ENCODE measurements around the gene CD40.

CD40 gene

DNA sequence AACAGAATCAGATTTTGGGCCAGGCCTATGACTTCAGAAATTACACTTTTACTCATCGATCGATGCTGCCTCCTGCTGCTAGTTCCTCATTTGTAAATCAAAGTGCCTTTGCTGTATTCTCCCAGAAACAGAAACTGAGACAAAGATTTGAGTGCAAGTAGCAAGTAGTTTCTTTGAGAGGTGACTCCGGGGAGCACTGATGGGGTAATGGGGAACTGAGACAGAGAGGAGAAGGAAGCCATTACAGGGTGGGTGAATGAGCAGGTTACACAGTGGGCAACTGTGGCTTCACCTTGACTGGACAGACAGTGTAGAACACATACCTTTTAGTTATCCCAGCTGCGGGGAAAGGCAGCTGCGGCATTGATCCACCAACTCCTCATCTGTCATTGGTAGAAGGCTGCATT, 9.7 kb upstream of the CD40 start:
- peaks cover under 1% of the 10 kb centered on the region; the same call in 1 of the 2 replicates for H4K20me1 ChIP-seq (ENCODE audit: insufficient read depth, low read length)
- H3K4me2 ChIP-seq (ENCODE audit: insufficient read depth, low read length): no peak overlapping the region
- H3K36me3 ChIP-seq (ENCODE audit: insufficient read depth, low read length): no peaks in the 10 kb centered on the region
- H3K9ac ChIP-seq (ENCODE audit: low read depth, low read length): no peak overlapping the region
- H2AFZ ChIP-seq (ENCODE audit: low read depth, low read length): no peak overlapping the region
- H3K4me1 ChIP-seq (ENCODE audit: insufficient read depth, low read length): no peaks in the 10 kb centered on the region
- no peaks in the 10 kb centered on the region for H3K9me3 ChIP-seq (ENCODE audit: insufficient read depth, low read length, severe bottlenecking)
- no peak for DNase-seq
- ATAC-seq (ENCODE audit: insufficient read depth, low read depth): no peak
- TF ChIP-seq EZH2 (IDR thresholded peaks at IDR 0.05; ENCODE audit: borderline replicate concordance, low read depth, low read length, severe bottlenecking): no peak
- TF ChIP-seq, protein P1, sequence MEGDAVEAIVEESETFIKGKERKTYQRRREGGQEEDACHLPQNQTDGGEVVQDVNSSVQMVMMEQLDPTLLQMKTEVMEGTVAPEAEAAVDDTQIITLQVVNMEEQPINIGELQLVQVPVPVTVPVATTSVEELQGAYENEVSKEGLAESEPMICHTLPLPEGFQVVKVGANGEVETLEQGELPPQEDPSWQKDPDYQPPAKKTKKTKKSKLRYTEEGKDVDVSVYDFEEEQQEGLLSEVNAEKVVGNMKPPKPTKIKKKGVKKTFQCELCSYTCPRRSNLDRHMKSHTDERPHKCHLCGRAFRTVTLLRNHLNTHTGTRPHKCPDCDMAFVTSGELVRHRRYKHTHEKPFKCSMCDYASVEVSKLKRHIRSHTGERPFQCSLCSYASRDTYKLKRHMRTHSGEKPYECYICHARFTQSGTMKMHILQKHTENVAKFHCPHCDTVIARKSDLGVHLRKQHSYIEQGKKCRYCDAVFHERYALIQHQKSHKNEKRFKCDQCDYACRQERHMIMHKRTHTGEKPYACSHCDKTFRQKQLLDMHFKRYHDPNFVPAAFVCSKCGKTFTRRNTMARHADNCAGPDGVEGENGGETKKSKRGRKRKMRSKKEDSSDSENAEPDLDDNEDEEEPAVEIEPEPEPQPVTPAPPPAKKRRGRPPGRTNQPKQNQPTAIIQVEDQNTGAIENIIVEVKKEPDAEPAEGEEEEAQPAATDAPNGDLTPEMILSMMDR (IDR thresholded peaks at IDR 0.05; ENCODE audit: borderline replicate concordance, extremely low read depth, low read length, poor library complexity, severe bottlenecking): no peak
- no peak overlapping the region for H3K4me3 ChIP-seq (ENCODE audit: low read depth in 1 of 2, low read length in 2 of 2)
- H3K27ac ChIP-seq (ENCODE audit: low read length): no peak overlapping the region
- H3K79me2 ChIP-seq (ENCODE audit: insufficient read depth, low read length): no peaks in the 10 kb centered on the region
- H3K27me3 ChIP-seq (ENCODE audit: insufficient read depth, low read length, poor library complexity): peaks cover 22% of the 10 kb centered on the region

DNA sequence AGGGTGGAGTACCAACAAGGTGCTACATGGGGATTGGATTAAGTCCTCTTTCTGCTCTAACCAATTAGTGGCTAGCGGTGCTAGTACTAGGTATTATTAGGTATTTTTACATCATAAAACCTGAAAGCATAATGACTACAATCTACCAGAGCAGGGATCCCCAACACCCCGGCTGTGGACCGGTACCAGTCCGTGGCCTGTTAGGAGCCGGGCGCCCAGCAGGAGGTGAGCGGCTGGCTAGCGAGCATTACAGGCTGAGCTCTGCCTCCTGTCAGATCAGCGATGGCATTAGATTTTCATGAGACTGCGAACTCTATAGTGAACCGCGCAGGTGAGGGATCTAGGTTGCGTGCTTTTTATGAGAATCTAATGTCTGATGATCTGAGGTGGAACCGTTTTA, 9.1 kb upstream of the CD40 start:
- TF ChIP-seq EZH2 (IDR thresholded peaks at IDR 0.05; ENCODE audit: borderline replicate concordance, low read depth, low read length, severe bottlenecking): no peak
- TF ChIP-seq, protein P1 (IDR thresholded peaks at IDR 0.05; ENCODE audit: borderline replicate concordance, extremely low read depth, low read length, poor library complexity, severe bottlenecking): no peak
- Histone ChIP-seq H3K27me3 (ENCODE audit: insufficient read depth, low read length, poor library complexity) (peaks cover 22% of the 10 kb centered on the region), H3K4me2 (ENCODE audit: insufficient read depth, low read length) (no peak overlapping the region), H3K9ac (ENCODE audit: low read depth, low read length) (no peak overlapping the region), H3K36me3 (ENCODE audit: insufficient read depth, low read length) (no peaks in the 10 kb centered on the region), H3K4me3 (ENCODE audit: low read depth in 1 of 2, low read length in 2 of 2) (no peak overlapping the region), H4K20me1 (ENCODE audit: insufficient read depth, low read length) (peaks cover 3% of the 10 kb centered on the region; the same call in 1 of the 2 replicates), H3K79me2 (ENCODE audit: insufficient read depth, low read length) (no peaks in the 10 kb centered on the region), H3K4me1 (ENCODE audit: insufficient read depth, low read length) (no peaks in the 10 kb centered on the region), H2AFZ (ENCODE audit: low read depth, low read length) (no peak overlapping the region), H3K27ac (ENCODE audit: low read length) (no peak overlapping the region), H3K9me3 (ENCODE audit: insufficient read depth, low read length, severe bottlenecking) (no peaks in the 10 kb centered on the region)
- DNase-seq (no peak), ATAC-seq (ENCODE audit: insufficient read depth, low read depth) (no peak)

DNA sequence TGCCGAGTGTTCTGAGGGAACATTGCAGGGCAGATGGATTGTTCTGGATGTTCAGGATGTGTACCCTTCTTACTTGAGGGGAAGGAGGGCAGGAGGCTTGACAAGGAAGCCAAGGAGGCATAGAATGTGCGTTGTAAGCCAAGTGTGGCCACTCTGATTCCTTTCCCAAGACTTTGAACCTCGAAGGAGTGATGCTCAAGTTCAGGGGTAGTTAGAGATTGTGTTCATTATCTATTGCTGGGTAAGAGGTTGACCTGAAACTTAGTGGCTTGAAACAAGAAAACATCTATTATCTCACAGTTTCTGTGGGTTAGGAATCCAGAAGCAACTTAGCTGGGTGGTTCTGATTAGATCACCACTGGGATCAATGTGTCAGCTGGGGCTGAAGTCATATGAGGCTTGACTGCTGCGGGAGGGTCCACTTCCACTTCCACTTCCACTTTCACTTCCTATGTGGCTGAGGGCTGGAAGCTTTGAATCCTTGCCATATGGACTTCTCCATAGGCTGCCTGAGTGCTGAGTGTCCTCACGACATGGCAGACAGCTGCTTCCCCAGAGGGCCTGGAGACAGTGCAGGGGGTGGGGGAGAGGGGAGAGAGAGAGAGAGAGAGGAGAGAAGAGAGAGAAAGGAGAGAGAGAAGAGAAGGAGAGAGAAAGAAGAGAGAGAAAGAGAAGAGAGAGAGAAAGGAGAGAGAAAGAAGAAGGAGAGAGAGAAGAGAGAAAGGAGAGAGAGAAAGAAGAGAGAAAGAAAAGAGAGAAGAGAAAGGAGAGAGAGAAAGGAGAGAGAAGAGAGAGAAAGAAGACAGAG, 6.9 kb upstream of the CD40 start:
- Histone ChIP-seq H3K79me2 (ENCODE audit: insufficient read depth, low read length) (no peaks in the 10 kb centered on the region), H3K4me1 (ENCODE audit: insufficient read depth, low read length) (no peaks in the 10 kb centered on the region), H3K27me3 (ENCODE audit: insufficient read depth, low read length, poor library complexity) (peaks cover 22% of the 10 kb centered on the region), H3K9me3 (ENCODE audit: insufficient read depth, low read length, severe bottlenecking) (no peaks in the 10 kb centered on the region), H3K4me3 (ENCODE audit: low read depth in 1 of 2, low read length in 2 of 2) (no peak overlapping the region), H3K36me3 (ENCODE audit: insufficient read depth, low read length) (no peaks in the 10 kb centered on the region), H3K4me2 (ENCODE audit: insufficient read depth, low read length) (no peak overlapping the region), H2AFZ (ENCODE audit: low read depth, low read length) (no peak overlapping the region), H3K27ac (ENCODE audit: low read length) (no peak overlapping the region), H3K9ac (ENCODE audit: low read depth, low read length) (no peak overlapping the region), H4K20me1 (ENCODE audit: insufficient read depth, low read length) (peaks cover 3% of the 10 kb centered on the region; the same call in 1 of the 2 replicates)
- ATAC-seq (ENCODE audit: insufficient read depth, low read depth) (no peak), DNase-seq (no peak)
- TF ChIP-seq, protein P1 (IDR thresholded peaks at IDR 0.05; ENCODE audit: borderline replicate concordance, extremely low read depth, low read length, poor library complexity, severe bottlenecking): no peak
- TF ChIP-seq EZH2 (IDR thresholded peaks at IDR 0.05; ENCODE audit: borderline replicate concordance, low read depth, low read length, severe bottlenecking): no peak
